Stimulated activated CD4-positive, alpha-beta T cell treated with anti-CD3 and anti-CD28 coated beads, Interleukin-4, amount 100 ng/mL, for 1 hour (primary cell): ENCODE results near the gene SYNPR.

ENCODE experiments used
- DNase-seq: peaks from one replicate; pipeline ENCODE4 v3.0.0-alpha.2; 2020

Gene SYNPR

DNA sequence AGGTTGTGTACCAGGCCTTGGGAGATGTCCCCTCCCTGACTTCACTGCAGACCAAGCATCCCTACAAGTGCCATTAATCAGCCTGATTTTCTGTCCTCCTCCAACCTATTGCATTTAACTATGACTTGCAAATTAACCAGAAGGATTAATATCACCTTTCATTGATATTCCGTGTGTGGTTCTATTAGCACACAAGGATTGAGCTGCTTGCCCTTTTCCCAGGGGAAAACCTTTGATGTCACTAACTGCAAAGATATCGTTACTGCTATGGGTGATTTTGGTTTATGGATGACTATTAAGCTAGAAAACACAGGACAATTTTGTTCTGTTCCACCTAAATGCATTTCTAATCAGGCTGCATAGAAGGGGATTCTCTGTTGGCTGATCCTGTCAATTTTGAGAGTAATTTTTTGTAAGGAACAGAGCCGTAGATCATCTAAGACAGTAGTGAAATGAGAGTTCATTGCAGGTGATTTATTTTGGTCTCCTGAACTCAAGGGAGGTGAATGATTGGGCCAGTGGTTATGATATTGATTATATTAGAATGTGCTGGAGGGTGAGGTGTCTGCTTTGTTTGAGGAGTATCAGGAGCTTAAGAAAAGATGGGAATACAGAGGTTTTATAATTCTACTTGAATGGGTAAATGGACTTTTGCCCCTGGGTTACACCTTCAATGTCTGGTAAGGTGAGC lies 196.9 kb downstream of the SYNPR start:
- DNase-seq = no peak

DNA sequence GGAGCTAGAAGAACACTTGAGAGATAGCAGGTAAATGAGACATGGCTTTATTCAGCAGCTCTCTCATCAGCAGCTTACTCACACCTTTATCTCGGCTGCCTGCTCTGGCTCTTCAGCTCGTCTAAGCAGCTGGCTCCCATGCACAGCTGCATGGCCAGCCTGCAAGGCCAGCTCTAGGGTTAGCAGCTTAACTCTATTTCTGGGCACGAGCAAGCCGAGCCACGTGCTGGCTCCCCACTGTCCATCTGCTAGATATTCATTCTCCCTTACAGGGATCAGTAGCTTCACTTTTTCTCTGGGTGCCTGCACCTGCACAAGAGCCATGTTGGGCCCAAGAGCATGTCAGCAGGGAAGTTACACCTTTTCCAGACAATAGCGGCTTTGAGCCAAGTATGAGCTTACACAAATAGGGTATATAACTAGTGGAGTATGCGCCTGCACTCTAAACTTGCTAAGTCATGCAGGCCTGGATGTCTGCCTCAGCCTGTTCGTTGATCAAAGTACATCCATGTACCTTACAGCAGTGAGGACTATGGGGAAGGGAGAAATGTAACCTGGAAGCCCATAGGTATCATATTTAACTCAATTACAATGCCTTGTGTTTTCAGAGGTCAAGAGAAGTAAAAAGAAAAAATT lies 199.5 kb downstream of the SYNPR start:
- no peak for DNase-seq

DNA sequence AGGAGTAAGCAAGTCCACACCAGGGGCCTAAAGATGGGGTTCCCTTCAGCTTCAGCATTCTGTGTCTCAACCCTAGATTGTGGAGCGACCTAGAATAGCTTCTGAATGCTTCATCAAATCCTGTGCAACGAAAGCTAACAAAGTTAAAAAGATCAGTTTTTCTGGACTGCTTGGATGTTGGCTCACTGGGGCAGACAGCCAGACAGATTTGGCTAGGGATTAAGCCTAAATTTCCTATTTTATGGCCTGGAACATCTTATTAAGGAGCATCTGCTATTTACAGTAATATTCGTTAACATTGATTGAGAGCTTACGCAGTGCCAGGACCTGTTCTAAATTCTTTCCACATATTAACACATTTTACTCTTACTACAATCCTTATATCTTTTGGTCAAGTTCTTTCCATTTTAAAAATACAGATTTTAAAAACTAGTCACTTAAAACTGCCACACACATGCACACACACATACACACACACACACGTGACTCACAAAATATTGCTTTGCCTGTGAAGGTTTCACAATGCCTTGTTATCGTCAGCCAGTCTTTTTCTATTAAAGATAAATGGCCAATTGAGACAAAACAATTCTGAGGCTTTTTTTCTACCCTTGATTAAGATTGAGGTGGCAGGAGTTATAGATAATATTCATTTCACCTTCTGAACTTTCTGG lies 201.0 kb downstream of the SYNPR start:
- no peak for DNase-seq

DNA sequence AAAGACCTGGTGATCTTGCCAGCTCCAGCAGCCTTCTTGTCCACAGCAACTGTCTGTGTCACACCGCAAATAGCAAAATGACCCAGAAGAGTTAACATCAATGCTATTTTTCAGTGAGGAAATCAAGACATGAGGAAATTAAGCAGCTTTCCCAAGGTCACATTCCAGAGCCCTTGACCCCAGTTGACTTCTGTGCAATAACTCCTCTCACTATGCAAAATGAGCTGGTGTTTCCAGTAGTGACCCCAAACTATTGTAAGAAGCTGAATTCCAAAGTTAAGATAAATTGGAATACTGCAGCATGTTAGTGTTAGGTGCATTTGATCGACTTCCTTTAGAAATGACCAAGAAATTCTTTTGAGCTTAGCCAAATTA lies 201.5 kb downstream of the SYNPR start:
- no peak for DNase-seq

DNA sequence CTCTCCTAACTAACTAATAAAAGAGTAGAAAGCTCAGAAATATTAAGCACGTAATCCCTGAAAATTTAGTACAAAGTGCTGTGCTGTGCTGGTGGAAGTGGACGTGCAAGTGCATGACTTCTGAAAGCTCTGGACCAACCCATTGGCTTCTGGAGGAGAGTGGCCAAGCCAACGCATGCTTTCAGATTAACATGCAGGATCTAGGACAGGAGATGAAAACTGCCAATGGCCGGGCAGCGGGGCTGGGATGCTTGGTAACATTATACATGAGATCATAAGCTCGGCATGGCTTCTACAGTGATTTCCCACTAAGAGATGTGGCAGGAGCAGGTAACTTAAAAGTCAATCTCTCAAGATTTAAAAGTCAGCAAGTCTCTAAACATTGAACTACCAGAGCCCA lies 203.5 kb downstream of the SYNPR start:
- DNase-seq = no peak

DNA sequence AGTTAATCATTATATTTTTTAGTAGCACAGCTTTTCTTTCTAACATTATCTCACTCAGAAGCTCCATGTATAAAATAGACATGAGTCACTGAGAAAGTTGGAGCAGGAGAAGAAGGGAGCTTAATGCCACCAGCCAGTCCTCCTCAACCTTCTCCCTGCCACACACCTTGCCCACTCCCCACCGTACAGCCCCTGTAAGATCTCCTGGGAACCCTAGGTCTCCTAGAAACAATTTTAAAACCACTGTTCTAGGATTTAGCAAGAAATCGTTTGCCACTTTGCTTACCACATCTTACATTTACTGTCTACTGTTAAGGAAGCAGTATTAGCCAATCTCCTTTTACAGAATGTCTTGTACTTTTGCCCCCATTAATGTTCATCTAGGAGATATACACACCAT lies 204.2 kb downstream of the SYNPR start:
- no peak for DNase-seq

DNA sequence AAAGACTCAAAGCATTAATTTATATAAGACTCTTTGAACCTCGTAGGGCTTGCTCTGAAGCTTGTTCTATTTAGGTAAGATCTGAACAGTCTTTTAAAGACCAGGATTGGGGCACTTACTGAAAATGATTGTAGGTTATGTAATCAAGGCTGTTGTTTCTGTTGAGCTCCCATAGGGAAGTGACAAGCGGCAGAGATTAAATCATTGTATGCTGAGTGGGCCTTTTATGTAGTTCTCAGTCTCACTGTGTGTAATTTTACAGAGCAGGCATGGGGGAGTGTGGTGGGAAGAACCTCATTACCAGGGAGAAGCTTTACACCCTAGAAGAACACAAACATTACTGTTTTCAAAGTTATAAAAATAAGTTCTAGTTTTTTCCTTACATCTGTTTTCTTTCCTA lies 214.4 kb downstream of the SYNPR start:
- no peak for DNase-seq

DNA sequence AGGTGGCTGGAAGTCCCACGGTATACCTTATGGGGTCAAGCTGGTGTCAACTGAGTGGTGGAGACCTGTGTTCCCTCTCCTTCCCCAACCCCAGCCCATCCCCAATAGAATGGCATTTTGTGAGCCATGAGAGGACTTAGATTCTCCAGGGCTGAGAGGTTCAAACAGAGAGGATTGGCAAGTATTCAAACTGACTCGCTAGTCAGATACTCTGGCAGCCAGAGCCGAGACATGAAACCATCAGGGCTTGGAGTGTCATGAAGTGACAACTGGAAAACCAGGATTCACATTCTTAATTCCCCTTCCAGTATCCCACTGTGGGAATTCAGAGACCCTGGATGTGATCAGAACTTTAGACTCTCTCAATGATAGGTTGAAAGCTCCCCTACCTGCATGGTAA lies 215.0 kb downstream of the SYNPR start:
- DNase-seq = no peak

DNA sequence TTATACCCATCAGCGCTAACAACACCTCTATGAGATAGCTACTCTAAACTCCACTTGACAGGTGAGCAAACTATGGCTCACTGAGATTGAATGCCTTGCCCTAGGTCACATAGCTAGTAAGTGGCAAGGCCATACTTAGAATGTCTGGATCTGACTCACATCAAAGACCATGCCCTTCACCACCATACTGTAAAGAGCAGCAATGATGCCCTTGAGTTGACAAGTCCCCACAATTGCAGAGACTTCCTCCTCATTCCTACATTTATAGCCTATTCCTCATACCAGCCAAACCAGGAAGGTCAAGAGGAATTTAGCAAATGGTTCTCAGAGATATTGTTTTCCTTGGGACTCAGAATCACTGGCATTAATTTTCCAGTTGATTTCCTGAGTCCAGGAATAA lies 216.5 kb downstream of the SYNPR start:
- DNase-seq = no peak

DNA sequence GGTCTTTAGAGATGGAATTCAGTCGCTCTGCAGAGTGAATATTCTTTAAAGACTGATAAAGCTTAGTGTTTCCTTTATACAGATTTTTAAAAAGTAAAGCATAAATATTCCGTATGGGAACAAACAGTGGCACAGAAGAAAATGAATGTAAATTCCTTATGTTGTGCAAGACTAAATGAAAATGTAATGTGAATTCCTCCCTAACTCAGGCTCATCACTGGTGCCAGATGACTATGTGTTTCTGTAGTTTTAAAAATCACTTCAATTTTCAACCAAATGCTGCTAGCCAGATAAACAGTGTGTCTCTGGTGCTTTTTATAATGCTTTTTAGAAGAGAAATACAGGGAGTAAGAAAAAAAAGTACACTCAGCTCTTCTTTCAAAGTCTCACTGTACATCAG lies 219.5 kb downstream of the SYNPR start:
- DNase-seq = no peak

DNA sequence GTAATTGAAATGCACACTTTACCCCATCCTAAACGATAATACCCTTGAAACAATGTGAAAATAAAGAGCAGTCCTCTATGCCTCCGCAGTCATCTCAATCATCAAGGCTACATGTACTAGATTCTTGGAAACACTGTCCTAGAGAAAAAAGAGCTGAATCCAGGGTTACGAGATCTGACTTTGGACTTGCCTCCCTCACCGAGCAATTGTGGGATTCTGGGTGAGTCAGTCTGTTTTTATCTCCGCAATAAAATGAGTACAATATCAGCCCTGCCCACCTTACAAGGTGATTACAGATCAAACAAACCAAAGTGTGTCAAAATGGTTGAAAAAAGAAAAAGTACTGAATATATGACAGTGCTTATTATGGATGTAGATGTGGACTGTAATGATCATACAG lies 222.1 kb downstream of the SYNPR start:
- no peak for DNase-seq

DNA sequence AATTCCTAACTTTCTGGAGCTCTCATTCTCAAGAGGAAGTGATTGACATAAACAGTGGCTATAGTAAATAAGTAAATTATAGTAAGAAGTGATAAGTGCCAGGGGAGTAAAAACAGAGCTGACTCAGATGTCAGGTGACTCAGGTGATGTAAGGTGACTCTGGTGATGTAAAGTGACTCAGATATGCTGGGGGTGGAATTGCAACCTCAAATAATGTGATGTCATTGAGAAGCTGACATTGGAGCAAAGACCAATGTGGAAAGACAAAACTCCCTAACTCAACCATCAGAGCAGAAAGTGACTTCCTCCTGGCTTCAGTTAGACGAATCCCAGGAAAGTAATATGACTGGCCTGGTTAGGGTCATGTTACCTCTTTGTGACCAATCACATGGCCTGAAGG lies 230.2 kb downstream of the SYNPR start:
- no peak for DNase-seq

DNA sequence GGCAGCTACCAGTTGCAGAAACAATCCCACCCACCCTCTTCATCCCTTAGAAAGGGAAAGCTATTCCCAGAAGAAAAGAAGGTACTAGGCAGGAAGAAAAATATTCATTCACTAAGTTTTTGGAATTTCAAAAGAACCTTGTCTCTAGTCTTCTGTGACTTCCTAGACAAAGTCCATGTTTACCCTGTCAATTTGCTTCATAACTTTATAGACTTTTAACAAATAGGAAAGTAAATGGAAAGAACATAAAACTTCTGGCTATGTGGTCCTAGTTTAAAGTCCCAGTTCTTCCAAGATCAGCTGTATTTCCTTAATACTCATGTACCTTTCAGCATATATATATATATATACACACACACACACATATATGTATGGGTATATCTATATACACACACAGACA lies 230.7 kb downstream of the SYNPR start:
- DNase-seq = no peak

DNA sequence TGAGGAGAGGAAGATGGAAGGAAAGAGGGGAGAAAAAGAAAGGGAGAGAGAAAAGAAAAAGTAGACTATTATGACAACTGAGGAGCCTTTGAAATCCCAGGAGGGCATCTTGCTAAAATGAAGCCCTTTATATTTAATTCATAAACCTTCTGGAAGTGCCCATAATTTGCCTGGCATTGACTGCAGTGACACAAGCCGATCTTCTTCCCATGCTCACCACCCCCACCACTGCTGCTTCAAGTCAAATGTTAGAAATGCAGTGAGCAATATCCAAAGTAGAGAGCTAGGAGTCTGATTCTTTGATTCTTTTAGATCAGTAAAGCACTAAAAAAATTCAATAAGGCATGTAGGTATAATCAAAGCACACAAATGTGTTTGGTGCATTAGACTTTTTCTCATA lies 235.7 kb downstream of the SYNPR start:
- DNase-seq = no peak

DNA sequence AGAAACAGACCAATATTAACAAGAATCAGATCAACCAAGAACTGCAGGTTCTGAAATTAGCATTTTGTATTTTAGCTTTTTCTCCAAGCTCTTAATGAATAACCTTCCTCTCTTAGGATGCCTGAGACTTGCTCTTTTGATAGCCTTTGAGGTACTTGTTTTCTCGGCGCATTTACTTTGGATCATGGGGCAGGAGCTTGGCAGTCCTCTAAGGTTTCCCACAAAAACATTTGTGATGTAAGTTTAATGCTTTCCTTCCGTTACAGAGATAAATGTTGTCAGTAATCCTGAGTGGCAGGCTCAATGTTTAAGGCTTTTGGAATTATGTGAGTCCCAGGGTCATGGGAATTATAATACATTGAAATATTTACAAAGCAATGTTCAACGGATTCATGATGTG lies 236.6 kb downstream of the SYNPR start:
- no peak for DNase-seq

DNA sequence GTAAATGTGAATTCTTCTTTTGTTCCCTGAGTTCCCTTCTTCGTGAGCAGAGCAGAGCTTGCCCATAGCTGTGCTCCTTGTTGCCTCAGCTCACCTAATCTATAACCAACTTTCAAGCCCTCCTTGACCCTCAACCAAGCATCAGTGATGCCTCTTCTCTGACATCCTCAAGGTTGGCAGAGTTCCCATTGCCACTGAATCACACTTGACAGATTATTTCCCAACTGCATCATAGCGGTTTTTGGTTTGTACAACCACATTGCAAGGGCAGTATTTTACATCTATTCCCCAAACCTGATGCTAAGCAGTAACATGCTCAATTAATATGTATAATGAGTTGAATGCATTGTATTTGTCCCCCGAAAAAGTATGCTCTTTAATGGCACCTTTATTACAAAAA lies 241.3 kb downstream of the SYNPR start:
- DNase-seq = no peak

DNA sequence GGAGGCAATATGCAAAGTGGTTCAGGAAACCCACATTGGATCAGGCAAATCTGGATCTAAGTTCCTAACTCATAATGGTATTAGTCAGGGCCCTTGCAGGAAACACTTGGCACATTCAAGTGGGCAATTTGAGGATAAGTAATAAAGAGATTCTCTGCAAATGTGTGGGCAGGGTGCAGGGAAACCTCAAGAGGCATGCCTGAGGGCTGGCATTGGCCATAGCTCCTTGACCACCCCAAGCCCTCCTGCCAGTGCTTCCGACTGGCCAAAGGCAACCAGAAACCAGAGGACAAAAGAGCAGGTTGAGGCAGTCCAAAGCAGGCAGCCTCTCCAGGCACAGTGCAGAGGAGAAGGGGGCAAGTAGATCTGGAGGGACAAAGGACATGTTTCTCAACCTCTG lies 243.5 kb downstream of the SYNPR start:
- no peak for DNase-seq

DNA sequence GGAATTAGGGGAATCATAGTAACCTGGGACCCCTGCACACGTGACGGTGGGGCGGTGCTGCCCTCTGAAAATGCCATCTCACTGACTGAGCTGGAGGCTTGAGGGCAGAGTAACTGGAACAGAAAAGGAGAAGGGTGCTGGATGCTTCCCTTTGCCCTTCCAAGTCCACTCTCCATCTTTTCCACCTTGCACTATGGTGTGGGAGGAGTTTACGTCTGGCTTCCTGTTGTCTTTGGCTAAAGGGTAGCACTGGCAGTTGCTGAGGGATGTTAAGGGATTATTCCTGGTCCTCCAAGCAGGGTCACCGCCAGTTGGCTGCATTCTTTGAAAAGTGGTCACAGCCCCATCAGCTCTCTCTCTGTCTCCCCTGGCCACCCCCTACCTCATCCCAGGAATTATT lies 245.0 kb downstream of the SYNPR start:
- no peak for DNase-seq

DNA sequence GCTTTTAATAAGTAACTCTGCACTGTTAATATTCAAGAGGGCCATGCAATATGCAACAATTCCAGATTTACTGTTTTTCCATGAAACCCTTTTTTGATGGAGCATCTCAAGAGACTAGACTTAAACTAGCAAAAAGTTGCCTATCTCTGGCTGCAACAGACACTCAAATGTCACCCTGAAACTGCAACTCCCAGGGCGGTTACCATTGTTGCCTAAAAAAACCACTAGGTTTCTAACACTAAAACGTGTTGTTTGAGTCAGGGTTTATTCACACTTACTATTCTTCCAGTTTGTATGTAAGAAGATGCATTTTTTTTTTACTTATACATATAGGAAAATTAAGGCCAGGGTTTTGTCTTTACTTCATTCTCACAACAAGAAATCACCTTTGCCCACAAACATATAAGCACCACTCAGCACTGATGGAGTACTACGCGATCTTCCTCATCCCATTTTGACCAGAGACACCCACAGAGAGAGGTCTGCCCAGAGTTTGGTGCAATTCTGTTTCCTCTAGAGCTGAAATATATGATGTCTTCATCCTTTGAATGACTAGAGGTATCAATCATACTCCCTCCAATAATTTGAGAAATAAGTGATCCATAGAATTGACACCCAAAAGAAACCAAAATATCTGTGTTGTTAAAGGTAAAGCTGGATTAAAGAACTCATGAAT lies 250.4 kb downstream of the SYNPR start:
- DNase-seq = no peak

DNA sequence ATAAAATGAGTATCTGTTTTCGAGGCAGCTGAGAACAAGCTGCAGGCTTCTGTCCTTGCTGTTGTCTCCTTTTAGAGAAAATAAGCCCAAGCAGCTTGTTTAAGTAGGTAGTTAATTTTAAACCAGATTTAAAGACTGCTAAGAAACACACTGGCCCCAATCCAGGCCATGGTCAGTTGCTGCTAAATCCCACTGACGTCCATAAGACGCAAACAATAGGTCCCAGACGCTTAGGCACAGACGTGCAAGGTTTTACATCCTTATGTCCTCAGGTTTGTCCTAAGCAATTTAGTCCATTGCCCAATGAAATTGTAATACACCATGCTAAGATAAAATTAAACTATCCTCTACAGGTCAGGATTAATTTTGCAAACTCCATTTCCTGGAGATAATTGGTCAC lies 254.4 kb downstream of the SYNPR start:
- no peak for DNase-seq

DNA sequence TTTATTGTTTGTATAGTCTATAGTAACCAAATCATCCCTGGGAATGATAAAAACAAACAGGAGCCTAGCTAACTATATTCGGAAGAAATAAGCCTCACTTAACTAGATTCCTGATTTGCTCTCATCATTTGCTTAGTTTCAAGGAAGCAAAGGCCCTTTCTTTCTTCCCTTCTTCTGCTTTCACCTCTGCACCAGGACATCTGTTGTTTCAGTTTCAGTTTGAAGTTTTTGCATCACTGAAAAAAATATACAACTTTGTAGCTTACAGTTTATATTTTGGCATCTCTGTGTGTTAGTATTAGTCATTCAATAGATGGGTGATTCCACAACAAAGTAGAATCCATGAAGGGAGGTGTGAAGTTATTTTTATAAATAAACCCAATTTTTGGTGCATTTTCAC lies 260.8 kb downstream of the SYNPR start:
- no peak for DNase-seq

DNA sequence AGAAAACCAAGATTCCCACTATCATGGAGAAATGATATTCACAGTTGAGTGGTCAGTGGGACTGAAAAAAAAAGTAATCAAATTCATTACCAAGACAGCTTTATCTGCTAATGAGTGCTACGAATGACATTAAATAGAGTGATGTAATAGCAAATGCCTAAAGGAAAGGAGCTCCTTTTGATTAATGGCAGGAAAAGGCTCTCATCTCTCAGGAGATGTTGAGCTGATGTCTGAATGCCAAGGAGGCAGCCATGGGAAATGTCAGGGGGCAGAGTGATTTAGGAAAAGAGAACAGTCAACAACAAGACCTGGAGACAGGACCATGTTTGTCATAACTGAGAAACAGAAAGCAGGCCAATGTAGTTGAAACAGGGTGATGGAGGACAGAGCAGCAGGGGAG lies 277.7 kb downstream of the SYNPR start:
- no peak for DNase-seq

DNA sequence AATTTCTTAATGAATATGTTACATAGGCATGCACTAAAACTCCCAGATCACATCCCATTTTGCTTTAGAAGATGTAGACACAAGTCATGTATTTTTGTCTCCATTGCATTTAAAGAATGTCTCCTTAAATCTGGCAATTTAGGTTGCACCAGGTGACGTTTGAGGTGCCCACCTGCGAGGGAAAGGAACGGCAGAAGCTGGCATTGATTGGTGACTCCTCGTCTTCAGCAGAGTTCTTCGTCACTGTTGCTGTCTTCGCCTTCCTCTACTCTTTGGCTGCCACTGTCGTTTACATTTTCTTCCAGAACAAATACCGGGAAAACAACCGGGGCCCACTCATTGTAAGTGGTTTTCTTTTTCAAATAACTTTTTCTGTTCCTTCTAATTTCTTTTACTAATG lies 278.3 kb downstream of the SYNPR start:
- DNase-seq = no peak

DNA sequence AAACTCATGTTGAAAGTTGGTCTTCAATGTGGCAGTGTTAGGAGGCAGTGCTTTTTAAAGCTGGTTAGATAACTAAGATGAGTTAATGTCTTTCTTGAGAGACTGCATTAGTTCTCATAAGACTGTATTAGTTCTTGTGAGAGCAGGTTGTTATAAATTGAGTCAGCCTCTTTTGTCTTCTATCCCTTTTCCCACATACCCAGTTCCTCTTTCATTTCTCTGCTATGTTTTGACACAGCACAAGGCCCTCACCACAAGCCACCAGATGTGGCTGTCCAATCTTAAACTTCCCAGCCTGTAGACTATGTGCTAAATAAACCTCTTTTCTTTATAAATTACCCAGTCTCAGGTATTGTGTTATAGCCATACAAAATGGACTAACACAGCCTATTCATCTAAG lies 279.8 kb downstream of the SYNPR start:
- DNase-seq = no peak
